Sigmoid colon (tissue), 4 donors: ENCODE measurements around the gene HABP4.

Experiments
- EP300 ChIP-seq, 4 donors: sonication (generic); formaldehyde crosslinking; IDR thresholded peaks; one replicate each; pipeline ENCODE4 v1.6.1; 2017; ENCODE audit warnings: antibody characterized with exemption in 4 of 4
- POLR2A ChIP-seq, 2 donors: fragments of 450-650 bp; IDR thresholded peaks; one replicate each; pipeline ENCODE4 v1.6.1; 2016; ENCODE audit warnings: antibody characterized with exemption in 2 of 2, mild to moderate bottlenecking in 2 of 2, moderate library complexity in 2 of 2
- POLR2AphosphoS5 ChIP-seq, 4 donors: sonication (generic); formaldehyde crosslinking; IDR thresholded peaks; one replicate each; pipeline ENCODE4 v1.6.1; 2017; ENCODE audit warnings: antibody characterized with exemption in 4 of 4
- TF ChIP-seq, protein P1 (sequence below), 4 experiments: fragments of 450-650 bp in 3 of 4; fragments of 200-600 bp in 1 of 4; IDR thresholded peaks; one replicate each; pipeline ENCODE4 v1.5.1; 2016 to 2019; ENCODE audit warnings: antibody characterized with exemption in 4 of 4, mild to moderate bottlenecking in 3 of 4, moderate library complexity in 2 of 4

DNA sequence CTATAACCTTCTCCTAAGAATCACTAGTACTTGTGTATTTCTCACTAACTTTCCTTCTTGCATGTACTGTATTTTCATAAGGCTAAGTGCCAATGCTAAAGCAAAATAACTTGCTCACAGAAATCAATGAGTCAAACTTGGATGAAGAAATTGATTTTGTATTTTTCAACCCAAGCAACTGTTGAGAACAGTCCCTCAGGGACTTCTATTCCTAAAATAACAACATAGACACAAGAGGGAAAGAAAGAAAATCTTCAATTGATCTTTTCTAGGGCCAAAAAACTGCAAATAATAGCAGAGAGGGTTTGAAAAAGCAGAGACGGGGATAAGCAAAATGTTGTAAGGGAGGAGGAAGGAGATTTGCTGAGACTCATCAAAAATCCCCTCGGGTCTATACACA is 69.8 kb downstream of the HABP4 start:
- TF ChIP-seq POLR2AphosphoS5 (IDR thresholded peaks at IDR 0.05) (no peak), POLR2A (IDR thresholded peaks at IDR 0.05) (no peak), EP300 (IDR thresholded peaks at IDR 0.05) (no peak)
- TF ChIP-seq, protein P1, sequence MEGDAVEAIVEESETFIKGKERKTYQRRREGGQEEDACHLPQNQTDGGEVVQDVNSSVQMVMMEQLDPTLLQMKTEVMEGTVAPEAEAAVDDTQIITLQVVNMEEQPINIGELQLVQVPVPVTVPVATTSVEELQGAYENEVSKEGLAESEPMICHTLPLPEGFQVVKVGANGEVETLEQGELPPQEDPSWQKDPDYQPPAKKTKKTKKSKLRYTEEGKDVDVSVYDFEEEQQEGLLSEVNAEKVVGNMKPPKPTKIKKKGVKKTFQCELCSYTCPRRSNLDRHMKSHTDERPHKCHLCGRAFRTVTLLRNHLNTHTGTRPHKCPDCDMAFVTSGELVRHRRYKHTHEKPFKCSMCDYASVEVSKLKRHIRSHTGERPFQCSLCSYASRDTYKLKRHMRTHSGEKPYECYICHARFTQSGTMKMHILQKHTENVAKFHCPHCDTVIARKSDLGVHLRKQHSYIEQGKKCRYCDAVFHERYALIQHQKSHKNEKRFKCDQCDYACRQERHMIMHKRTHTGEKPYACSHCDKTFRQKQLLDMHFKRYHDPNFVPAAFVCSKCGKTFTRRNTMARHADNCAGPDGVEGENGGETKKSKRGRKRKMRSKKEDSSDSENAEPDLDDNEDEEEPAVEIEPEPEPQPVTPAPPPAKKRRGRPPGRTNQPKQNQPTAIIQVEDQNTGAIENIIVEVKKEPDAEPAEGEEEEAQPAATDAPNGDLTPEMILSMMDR (IDR thresholded peaks at IDR 0.05): no peak
